HG03442 (cell line): ENCODE measurements around the gene MRGPRF.
"Not testable (repeated sequence)": the region's sequence is repeated elsewhere in the genome, so short reads cannot be mapped to it uniquely, and the experiment has no call there.

Source experiments
- ATAC-seq: cut with Tn5 transposase; IDR thresholded peaks from one replicate; pipeline ENCODE4 v1.9.1; 2021; ENCODE audit warnings: mild to moderate bottlenecking, moderate library complexity; ENCODE audit not compliant: unreplicated experiment

The MRGPRF gene

DNA sequence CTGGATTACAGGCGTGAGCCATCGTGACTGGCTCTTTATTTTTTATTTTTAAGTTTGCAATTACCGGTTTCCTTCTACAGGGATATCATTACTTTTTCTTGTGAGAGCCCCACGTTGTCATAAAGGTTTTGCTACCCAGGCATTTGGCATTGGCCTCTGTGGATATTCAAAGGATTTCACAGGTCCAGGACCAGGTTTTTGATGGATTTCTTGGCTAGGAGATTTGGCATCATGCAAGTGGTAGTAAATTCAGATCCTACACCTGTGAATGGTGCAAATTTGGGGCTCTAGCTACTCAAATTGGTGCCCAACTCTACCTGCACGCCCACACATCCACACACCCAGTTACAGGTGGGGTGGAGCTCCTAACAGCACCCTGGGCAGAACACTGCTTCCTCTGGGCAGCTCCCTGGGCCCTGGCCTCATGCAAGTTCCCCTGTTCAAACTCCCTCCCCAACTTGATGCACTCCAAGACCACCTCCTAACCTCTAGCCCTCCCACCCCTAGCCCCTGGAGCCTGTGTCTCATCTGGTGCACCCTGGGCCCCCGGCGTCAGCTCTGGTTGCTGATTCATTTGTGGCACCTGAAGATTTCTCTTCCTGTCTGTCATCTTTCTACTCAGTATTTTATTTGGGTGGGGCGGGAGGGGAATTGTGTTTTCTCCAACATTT, 23.0 kb downstream of the MRGPRF start:
- ATAC-seq = no peak

DNA sequence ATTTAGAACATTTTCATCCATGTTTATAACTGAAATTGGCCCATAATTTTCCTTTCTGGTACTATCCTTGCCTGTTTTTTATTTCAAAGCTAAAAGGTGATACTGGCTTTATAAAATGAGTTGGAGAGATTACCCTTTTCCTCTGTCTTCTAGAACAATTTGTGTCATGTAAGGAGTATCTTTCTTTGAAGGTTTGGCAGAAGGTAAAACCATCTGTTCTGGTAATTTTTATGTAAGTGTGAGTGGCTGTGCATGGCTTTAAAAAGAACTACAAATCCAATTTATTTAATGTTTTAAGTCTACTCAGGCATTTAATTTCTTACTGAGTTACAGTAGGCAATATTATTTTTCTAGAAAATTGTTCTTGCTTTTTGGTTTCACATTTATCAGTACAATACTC, 24.6 kb downstream of the MRGPRF start:
- ATAC-seq = no peak

GRCh38 chr11:68987211-68987610, 25.8 kb downstream of the MRGPRF start:
- ATAC-seq = no peak

GRCh38 chr11:68983801-68984200, 29.2 kb downstream of the MRGPRF start:
- ATAC-seq = no peak

DNA sequence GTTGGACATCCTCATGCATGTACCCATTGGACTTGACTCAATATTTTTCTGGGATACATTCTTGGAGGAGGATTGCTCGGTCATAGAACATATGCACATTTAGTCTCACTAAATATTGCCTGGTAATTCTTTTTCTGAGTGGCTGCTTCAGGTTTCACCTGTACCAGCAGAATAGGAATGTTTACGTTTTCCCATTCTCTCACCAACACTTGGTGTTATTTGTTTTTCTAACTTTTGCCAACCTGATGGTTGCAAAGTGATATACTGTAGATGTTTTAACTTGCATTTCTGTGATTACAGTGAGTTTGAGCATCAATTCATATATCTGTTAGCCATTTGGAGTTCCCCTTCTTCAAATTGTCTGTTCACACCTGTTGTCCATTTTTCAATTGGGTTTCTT, 30.9 kb downstream of the MRGPRF start:
- no peak for ATAC-seq

- no peak for ATAC-seq
These were observed 32.3 kb downstream of the MRGPRF start, which contains the start of gene MRGPRD for GRCh38 chr11:68980776-68981065. Gene MRGPRD, minus strand, starts transcription at chr11:68980986. Its CDS starts 0 bp downstream, at chr11:68980986.

- no peak for ATAC-seq
These were observed 32.9 kb downstream of the MRGPRF start for GRCh38 chr11:68979931-68980775.

- no peak for ATAC-seq
These were observed 34.0 kb downstream of the MRGPRF start for GRCh38 chr11:68978931-68979594.

GRCh38 chr11:68978626-68978930, 34.5 kb downstream of the MRGPRF start:
- ATAC-seq = no peak

DNA sequence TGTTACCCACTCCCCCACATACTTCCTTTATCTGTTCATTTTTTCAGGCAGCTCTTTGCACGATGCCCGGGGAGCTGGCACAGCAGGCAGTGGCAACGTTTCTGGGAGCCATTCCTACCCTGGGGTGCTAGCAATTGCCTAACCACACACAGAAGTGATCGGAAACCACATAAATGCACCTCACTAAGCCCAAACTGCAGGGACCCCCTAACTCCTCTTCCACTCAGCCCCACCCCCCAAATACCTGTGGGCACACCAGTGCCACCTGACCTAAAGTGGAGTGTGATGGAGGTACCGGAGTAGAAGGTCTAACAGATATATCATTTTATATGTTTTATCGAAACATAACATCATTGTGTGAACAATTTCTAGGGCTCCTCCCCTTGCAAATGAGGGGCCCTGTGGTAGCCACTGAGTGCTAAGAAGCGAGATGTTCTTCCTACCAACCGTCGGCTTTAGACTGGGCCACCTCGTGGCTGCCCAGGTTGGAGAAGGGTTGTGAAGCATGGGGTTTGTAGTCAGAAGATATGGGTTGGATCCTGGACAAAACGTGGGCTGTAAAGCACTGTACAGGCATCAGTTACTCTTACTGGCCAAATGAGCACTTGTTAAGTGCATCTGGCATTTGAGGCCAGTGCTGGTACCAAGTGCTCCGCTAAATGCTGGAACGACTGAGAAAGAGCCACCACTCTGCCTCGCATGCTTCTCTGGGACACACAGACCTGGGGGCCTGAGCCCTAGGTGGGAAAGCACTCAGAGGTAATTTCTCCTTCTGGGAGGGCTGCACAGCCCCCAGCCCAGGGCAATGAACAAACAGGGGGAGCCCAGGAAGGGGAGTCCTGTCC, 35.0 kb downstream of the MRGPRF start:
- ATAC-seq = no peak

DNA sequence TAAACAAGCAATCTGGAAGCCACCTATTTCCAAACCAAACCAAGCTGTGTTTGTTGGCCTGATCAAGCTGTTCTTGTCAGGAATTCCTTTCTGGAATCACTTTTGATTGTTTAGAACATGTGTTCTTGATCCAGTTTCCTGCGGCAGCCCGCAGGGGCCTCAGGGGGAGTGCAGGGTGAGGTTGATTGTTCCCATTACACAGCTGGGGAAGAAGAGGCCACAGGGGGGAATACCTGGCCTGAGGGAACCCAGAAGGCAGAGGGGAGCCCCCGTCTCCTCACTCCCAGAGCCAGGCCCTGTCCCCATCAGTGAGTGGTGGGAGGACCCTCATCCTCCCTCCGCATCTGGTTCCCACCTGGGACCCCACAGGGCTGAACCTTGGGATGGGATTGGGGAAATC, 36.5 kb downstream of the MRGPRF start:
- no peak for ATAC-seq

DNA sequence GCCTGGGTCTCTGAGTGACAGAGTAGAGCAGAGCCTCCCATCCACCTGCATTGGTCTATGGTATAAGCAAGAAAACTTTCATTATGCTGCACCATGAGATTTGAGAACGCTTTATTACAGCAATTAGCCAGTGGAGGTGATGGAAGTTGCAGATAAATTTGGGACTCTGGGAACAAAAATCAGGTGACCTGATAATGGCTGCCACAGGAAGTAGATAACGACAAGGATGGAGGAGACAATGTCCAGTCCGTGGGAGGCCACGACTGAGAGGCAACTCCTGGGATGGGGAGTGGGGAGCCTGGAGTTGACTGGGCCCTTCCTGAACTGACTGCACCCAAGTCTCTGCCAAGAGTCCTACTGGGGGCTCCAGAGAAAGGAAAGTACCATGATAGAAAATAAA, 37.0 kb downstream of the MRGPRF start:
- ATAC-seq = no peak

DNA sequence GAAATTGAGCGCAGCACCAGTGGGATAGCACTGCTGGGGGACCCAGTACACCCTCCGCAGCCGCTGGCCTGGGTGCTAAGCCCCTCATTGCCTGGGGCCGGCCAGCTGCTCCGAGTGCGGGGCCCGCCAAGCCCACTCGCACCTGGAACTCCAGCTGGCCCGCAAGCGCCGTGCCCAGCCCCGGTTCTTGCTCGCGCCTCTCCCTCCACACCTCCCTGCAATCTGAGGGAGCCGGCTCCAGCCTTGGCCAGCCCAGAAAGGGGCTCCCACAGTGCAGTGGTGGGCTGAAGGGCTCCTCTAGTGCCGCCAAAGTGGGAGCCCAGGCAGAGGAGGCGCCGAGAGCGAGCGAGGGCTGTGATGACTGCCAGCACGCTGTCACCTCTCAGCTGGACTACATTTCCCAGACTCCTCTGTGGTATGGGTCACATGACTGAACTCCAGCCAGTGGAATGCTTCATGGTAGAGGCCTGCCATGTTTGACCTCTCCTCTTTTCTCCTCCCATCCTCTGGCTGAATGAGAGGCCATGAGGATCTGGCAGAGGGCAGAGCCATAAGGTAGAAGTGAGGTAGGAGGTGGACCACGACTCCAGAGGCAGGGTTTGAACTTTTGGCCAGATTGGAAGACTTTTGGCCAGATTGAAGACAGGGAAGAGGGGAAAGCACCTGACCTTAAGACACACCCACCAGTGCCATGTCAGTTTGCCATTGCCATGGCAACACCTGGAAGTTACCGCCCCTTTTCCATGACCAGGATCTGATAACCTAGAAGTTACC, 38.4 kb downstream of the MRGPRF start:
- ATAC-seq = no peak

GRCh38 chr11:68973706-68974105, 39.3 kb downstream of the MRGPRF start:
- ATAC-seq = not testable (repeated sequence)

DNA sequence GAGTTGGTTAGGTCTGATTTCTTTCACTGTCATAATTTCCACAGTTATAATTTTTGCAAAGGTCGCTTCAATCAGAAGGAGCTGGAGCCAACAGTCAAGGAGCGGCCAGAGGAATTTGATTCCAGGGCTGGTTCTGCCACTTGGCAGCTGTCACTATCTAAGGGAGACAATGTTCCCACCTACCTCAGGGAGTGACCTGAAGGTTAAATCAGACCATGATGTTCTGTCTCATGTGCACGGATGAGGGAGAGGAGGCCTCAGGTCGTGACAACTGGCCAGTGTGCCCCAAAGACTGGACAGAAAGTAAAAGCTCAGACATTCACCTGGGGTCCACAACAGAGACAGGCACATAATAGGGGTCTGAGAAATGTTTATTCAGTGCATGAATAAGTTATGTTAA, 39.8 kb downstream of the MRGPRF start:
- ATAC-seq = no peak

DNA sequence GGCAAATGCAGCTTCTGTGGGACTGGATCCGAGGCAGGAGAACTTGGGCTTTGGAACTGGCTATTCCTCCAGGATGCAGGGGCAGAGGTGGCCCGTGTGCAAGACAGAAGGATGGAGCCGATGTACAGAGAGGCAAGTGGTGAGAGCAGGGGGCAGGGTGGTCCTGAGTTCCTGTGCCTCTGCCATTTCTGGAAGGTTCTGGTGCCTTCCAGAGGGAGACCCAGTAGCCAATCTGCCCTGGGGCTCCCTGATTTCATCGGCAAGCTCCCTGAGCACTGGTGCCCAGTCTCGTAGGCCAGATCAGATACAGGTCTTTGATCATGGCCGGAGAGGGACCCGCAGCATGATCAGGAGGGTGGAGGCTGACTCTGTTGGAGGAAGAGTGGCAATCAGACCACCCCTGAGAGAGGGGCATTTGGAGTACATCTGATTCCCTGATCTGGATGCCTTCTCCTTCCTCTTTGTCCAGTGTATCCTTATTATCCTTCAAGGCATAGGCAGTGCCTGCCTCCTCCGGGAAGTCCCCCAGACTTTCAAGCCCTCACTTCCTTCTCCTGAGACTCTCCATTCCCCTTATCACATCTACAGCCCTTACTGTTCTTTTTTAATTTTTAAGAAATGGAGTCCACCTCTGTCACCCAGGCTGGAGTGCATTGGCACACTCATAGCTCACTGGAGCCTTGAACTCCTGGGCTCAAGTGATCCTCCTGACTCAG, 42.0 kb downstream of the MRGPRF start:
- ATAC-seq = no peak

DNA sequence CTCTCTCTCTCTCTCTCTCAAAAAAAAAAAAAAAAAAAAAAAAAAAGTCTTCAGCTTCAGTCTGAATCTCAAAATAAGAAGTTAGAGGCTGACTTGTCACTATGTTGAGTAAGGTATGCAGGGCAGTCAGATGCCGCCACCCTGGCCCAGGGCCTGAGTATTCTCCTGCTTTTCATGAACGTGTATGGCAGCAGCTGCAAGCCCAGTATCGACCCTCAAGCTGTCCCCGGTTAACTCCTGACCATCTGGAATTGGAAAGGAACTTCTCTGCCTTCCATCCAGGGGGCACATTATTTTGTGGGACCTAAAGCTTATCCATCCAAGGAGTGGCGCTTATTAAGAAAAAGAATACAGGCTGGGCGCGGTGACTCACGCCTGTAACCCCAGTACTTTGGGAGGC, 43.7 kb downstream of the MRGPRF start:
- ATAC-seq = no peak

DNA sequence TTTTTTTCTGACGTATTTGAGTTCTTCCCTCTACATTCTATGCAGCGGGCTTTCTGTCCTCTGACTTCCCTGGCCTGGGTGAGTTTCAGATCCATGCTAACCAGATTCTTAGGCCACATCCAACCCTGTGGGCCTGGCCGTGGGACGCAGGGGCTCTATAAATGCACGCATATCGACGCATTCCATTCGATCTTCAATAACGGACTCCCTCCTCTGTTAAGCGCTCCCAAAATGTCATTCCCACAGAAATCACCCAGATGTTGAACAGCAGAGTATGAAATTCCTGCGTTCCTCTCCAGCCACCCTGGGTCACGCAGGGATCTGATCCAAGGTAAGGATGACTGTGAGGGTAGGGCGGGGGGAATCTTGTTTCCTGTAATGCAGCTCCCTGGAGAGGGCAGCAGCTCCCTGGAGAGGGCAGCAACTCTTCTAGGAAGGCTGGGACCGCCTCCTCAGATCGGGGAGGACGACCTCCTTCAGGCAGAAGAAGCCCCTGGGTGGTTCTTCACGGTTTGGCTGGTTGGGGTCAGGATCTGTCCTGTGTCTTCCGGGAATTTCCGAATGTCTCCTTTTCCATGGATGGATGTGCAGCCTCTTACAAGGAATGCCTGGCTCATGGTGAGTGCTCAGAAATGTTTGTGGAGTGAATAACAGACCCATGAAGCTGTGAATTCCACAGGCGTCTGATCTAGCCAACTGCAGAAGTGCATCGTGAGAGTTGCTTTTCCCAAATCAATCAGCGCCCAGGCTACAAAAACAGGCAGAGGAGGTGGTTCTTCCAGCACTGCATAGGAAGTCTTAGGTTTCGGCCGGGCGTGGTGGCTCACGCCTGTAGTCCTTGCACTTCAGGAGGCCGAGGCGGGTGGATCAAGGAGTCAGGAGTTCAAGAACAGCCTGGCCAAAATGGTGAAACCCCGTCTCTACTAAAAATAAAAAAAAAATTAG, 44.5 kb downstream of the MRGPRF start:
- no peak for ATAC-seq
